Measurements from ENCODE around the gene GALNS. TPM values are rescaled to one million over a fixed set of nuclear protein-coding genes. Genes with fewer than 3 reads are reported as not detected.

Gene GALNS
- total and polyA plus RNA-seq, 2 of the 13 experiments (the other 11 are each of a cell fraction or from before 2014, with no cell fraction given), result 9.2 to 9.8 TPM

DNA sequence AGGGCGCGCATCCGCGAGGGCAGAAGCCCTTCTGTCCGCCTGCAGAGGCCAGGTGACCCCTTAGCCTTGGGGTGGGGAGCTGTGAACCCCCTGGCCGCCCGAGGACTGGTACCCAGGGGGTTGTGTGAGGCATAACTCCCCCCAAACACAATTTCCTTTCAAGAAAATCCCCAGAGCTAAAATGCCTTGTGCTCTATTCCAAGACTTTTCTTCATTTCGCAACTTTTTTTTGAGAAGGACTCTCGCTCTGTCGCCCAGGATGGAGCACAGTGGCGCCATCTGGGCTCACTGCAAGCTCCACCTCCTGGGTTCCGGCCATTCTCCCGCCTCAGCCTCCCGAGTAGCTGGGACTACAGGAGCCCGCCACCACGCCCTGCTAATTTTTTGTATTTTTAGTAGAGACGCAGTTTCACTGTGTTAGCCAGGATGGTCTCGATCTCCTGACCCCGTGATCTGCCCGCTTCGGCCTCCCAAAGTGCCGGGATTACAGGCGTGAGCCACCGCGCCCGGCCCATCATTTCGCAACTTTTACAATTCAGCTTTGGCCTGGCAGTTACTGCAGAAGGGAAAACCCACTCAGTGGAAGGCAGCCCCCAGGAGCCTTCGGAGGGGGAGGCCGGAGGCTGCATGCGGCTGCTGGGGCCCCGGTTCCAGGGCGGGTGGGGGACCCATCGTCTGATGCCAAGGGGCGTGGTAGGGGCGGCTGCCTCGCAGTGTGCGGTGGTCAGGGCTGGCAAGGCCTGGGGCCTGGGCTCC lies 44.1 kb downstream of the GALNS start (continued):
- TF ChIP-seq ATAD3A (CRISPR knock-in tag; IDR thresholded peaks at IDR 0.05) (no peak), FOXJ3 (CRISPR knock-in tag; IDR thresholded peaks at IDR 0.05; ENCODE audit: borderline replicate concordance) (0 out of 2 replicates have a peak, but pooled peaks have one; percentile 13), NKX3-1 (CRISPR knock-in tag; IDR thresholded peaks at IDR 0.05) (peak; percentile 69; the same call in 1 of the 2 replicates), NFIB (CRISPR knock-in tag; IDR thresholded peaks at IDR 0.05; ENCODE audit: borderline replicate concordance) (no peak), CEBPG (CRISPR knock-in tag; IDR thresholded peaks at IDR 0.05) (peak; percentile 69), NAIF1 (CRISPR knock-in tag; IDR thresholded peaks at IDR 0.05; ENCODE audit: borderline replicate concordance) (0 out of 2 replicates have a peak, but pooled peaks have one; percentile 24), RAD21 (CRISPR knock-in tag; IDR thresholded peaks at IDR 0.05) (peak; percentile 4; the same call in 1 of the 2 replicates), ATF5 (CRISPR knock-in tag; IDR thresholded peaks at IDR 0.05; ENCODE audit: low read depth) (0 out of 2 replicates have a peak, but pooled peaks have one; percentile 15), ZNF891 (CRISPR knock-in tag; IDR thresholded peaks at IDR 0.05) (0 out of 2 replicates have a peak, but pooled peaks have one; percentile 6), PCBP1 (IDR thresholded peaks at IDR 0.05; ENCODE audit: borderline replicate concordance, low read depth, low read length) (0 out of 2 replicates have a peak, but pooled peaks have one; percentile 55), TMF1 (CRISPR knock-in tag; IDR thresholded peaks at IDR 0.05; ENCODE audit: low read depth) (0 out of 2 replicates have a peak, but pooled peaks have one; percentile 27), SRSF1 (optimal IDR thresholded peaks at IDR 0.05; ENCODE audit: low read depth, low read length) (peak; percentile 12), ZNF772 (CRISPR knock-in tag; IDR thresholded peaks at IDR 0.05) (0 out of 2 replicates have a peak, but pooled peaks have one; percentile 37), ZNF83 (CRISPR knock-in tag; IDR thresholded peaks at IDR 0.05; ENCODE audit: borderline replicate concordance) (no peak), ZMYM3 (CRISPR knock-in tag; IDR thresholded peaks at IDR 0.05) (peak; percentile 49), ZNF33A (CRISPR knock-in tag; IDR thresholded peaks at IDR 0.05; ENCODE audit: borderline replicate concordance) (peak; percentile 16; the same call in 1 of the 2 replicates), ZMYM2 (CRISPR knock-in tag; IDR thresholded peaks at IDR 0.05) (peak; percentile 62; the same call in 1 of the 2 replicates), POLR2G (IDR thresholded peaks at IDR 0.05; ENCODE audit: low read depth, low read length) (no peak), ZNF446 (CRISPR knock-in tag; IDR thresholded peaks at IDR 0.05) (0 out of 2 replicates have a peak, but pooled peaks have one; percentile 14), FOSL2 (CRISPR knock-in tag; IDR thresholded peaks at IDR 0.05) (0 out of 2 replicates have a peak, but pooled peaks have one; percentile 2), CEBPB (IDR thresholded peaks at IDR 0.05; ENCODE audit: borderline replicate concordance, low read depth, low read length) (peak; percentile 79)
- TF ChIP-seq, protein P1, sequence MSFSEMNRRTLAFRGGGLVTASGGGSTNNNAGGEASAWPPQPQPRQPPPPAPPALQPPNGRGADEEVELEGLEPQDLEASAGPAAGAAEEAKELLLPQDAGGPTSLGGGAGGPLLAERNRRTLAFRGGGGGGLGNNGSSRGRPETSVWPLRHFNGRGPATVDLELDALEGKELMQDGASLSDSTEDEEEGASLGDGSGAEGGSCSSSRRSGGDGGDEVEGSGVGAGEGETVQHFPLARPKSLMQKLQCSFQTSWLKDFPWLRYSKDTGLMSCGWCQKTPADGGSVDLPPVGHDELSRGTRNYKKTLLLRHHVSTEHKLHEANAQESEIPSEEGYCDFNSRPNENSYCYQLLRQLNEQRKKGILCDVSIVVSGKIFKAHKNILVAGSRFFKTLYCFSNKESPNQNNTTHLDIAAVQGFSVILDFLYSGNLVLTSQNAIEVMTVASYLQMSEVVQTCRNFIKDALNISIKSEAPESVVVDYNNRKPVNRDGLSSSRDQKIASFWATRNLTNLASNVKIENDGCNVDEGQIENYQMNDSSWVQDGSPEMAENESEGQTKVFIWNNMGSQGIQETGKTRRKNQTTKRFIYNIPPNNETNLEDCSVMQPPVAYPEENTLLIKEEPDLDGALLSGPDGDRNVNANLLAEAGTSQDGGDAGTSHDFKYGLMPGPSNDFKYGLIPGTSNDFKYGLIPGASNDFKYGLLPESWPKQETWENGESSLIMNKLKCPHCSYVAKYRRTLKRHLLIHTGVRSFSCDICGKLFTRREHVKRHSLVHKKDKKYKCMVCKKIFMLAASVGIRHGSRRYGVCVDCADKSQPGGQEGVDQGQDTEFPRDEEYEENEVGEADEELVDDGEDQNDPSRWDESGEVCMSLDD (CRISPR knock-in tag; IDR thresholded peaks at IDR 0.05; ENCODE audit: borderline replicate concordance), result peak; percentile 25; the same call in 1 of the 2 replicates
- TF ChIP-seq, protein P2, sequence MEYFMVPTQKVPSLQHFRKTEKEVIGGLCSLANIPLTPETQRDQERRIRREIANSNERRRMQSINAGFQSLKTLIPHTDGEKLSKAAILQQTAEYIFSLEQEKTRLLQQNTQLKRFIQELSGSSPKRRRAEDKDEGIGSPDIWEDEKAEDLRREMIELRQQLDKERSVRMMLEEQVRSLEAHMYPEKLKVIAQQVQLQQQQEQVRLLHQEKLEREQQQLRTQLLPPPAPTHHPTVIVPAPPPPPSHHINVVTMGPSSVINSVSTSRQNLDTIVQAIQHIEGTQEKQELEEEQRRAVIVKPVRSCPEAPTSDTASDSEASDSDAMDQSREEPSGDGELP (IDR thresholded peaks at IDR 0.05; ENCODE audit: borderline replicate concordance, low read depth), result peak; percentile 57; the same call in 1 of the 2 replicates
- TF ChIP-seq, protein P3, sequence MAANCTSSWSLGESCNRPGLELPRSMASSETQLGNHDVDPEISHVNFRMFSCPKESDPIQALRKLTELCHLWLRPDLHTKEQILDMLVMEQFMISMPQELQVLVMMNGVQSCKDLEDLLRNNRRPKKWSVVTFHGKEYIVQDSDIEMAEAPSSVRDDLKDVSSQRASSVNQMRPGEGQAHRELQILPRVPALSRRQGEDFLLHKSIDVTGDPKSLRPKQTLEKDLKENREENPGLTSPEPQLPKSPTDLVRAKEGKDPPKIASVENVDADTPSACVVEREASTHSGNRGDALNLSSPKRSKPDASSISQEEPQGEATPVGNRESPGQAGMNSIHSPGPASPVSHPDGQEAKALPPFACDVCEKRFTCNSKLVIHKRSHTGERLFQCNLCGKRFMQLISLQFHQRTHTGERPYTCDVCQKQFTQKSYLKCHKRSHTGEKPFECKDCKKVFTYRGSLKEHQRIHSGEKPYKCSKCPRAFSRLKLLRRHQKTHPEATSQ (CRISPR knock-in tag; IDR thresholded peaks at IDR 0.05; ENCODE audit: borderline replicate concordance), result peak; percentile 4; the same call in 1 of the 2 replicates
